Measurements from ENCODE around the gene FLNA.

FLNA gene

GRCh38 chrX:154351183-154352011 lies 23.0 kb downstream of the FLNA start:
- TF ChIP-seq CEBPB (IDR thresholded peaks at IDR 0.05) (no peak), CREB1 (IDR thresholded peaks at IDR 0.05; ENCODE audit: low read depth) (no peak), TAF1 (IDR thresholded peaks at IDR 0.05; ENCODE audit: low read depth) (no peak), FOXM1 (IDR thresholded peaks at IDR 0.05; ENCODE audit: borderline replicate concordance, low read depth) (no peak), REST (IDR thresholded peaks at IDR 0.05; ENCODE audit: low read depth) (no peak), TEAD4 (IDR thresholded peaks at IDR 0.05) (no peak), YY1 (IDR thresholded peaks at IDR 0.05; ENCODE audit: low read depth) (no peak), NFIC (IDR thresholded peaks at IDR 0.05) (no peak), EGR1 (IDR thresholded peaks at IDR 0.05) (no peak), USF1 (IDR thresholded peaks at IDR 0.05) (no peak), ZBTB7A (IDR thresholded peaks at IDR 0.05; ENCODE audit: low read depth) (no peak)

- TF ChIP-seq CEBPB (IDR thresholded peaks at IDR 0.05) (no peak), EP300 (IDR thresholded peaks at IDR 0.05; ENCODE audit: borderline replicate concordance) (no peak), MAX (IDR thresholded peaks at IDR 0.05) (no peak), TAF1 (IDR thresholded peaks at IDR 0.05; ENCODE audit: low read depth) (no peak), ZBTB7A (IDR thresholded peaks at IDR 0.05; ENCODE audit: low read depth) (no peak), FOXM1 (IDR thresholded peaks at IDR 0.05; ENCODE audit: borderline replicate concordance, low read depth) (no peak), USF1 (IDR thresholded peaks at IDR 0.05) (no peak), REST (IDR thresholded peaks at IDR 0.05; ENCODE audit: low read depth) (no peak), EGR1 (IDR thresholded peaks at IDR 0.05) (no peak), TCF12 (IDR thresholded peaks at IDR 0.05; ENCODE audit: low read depth) (no peak), TEAD4 (IDR thresholded peaks at IDR 0.05) (no peak), RAD21 (IDR thresholded peaks at IDR 0.05; ENCODE audit: low read depth) (no peak), YY1 (IDR thresholded peaks at IDR 0.05; ENCODE audit: low read depth) (no peak), NFIC (IDR thresholded peaks at IDR 0.05) (no peak), CREB1 (IDR thresholded peaks at IDR 0.05; ENCODE audit: low read depth) (no peak)
These were observed 23.8 kb downstream of the FLNA start for GRCh38 chrX:154350429-154351182.

- TF ChIP-seq YY1 (IDR thresholded peaks at IDR 0.05; ENCODE audit: low read depth) (no peak), EGR1 (IDR thresholded peaks at IDR 0.05) (no peak)
These were observed 24.5 kb downstream of the FLNA start for GRCh38 chrX:154349979-154350378.

- no peak for TF ChIP-seq NFIC (IDR thresholded peaks at IDR 0.05)
- no peak for TF ChIP-seq EGR1 (IDR thresholded peaks at IDR 0.05)
- no peak for TF ChIP-seq CEBPB (IDR thresholded peaks at IDR 0.05)
- TF ChIP-seq CREB1 (IDR thresholded peaks at IDR 0.05; ENCODE audit: low read depth): no peak
- no peak for TF ChIP-seq USF1 (IDR thresholded peaks at IDR 0.05)
- TF ChIP-seq REST (IDR thresholded peaks at IDR 0.05; ENCODE audit: low read depth): no peak
- TF ChIP-seq TAF1 (IDR thresholded peaks at IDR 0.05; ENCODE audit: low read depth): no peak
- no peak for TF ChIP-seq FOXM1 (IDR thresholded peaks at IDR 0.05; ENCODE audit: borderline replicate concordance, low read depth)
- no peak for TF ChIP-seq TCF12 (IDR thresholded peaks at IDR 0.05; ENCODE audit: low read depth)
- no peak for TF ChIP-seq ZBTB7A (IDR thresholded peaks at IDR 0.05; ENCODE audit: low read depth)
These were observed 25.0 kb downstream of the FLNA start for GRCh38 chrX:154349359-154349935.

All from Ishikawa (cell line).